Fibroblast of skin of back (primary cell): ENCODE data around the gene UBE2D2.
"Not testable (repeated sequence)": the region's sequence is repeated elsewhere in the genome, so short reads cannot be mapped to it uniquely, and the experiment has no call there.

Source experiments
- DNase-seq: peaks from one replicate; pipeline ENCODE4 v3.0.0-alpha.2; 2013

The UBE2D2 gene

GRCh38 chr5:139549162-139549894 lies 11.8 kb upstream of the UBE2D2 start:
- no peak for DNase-seq

DNA sequence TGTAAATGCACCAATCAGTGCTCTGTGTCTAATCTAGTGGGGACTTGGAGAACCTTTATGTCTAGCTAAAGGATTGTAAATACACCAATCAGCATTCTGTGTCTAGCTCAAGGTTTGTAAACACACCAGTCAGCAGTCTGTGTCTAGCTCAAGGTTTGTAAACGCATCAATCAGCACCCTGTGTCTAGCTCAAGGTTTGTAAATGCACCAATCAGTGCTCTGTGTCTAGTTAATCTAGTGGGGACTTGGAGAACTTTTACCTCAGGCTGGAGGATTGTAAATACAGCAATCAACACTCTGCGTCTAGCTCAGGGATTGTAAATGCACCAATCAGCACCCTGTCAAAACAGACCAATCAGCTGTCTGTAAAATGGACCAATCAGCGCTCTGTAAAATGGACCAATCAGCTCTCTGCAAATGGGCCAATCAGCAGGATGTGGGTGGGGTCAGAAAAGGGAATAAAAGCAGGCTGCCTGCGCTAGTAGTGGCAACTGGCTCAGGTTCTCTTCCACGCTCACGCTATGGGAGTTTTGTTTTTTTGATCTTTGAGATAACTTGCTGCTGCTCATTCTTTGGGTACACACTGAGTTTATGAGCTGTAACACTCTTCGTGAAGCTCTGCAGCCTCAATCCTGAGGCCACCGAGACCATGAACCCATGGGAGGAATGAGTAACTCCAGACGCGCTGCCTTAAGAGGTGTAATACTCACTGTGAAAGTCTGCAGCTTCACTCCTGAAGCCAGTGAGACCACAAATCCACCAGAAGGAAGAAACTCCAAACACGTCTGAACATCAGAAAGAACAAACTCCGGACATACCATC lies 10.9 kb upstream of the UBE2D2 start:
- not testable (repeated sequence) for DNase-seq

DNA sequence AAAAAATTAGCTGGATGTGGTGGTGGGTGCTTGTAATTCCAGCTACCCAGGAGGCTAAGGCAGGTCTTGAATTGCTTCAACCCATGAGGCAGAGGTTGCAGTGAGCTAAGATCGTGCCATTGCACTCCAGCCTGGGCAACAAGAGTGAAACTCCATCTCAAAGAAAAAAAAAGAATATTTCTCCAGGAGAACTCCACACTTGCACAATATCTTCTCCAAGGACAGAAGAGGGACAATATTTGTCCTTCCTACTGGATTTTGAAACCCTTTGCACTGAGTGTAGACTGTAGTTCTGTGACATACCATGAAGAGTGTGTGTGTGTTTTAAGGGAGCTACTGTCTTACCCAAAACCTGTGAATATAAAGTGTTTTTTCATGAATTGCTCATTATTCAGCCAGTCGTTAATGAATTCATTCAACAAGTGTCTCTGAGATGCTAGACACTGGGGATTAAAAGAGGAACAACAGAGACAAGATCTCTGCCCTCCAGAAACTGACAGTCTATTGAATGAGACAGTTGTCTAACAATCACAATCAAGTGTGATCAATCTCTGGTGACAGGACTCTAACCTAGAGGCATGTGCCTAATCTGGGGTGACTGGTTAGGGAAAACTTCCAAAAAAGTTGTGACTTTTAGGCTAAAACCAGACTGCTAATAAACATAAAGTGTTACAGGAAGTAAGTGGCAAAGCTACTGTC lies 9.8 kb upstream of the UBE2D2 start:
- DNase-seq: no peak

- DNase-seq: no peak
Observed at GRCh38 chr5:139552893-139553575, 8.1 kb upstream of the UBE2D2 start.

- no peak for DNase-seq
Observed at GRCh38 chr5:139554264-139554663, 6.9 kb upstream of the UBE2D2 start.

GRCh38 chr5:139557811-139558210 lies 3.3 kb upstream of the UBE2D2 start:
- DNase-seq: no peak

- peak; percentile 41 for DNase-seq
Observed at GRCh38 chr5:139561655-139562451, 714 bp downstream of the UBE2D2 start.

DNA sequence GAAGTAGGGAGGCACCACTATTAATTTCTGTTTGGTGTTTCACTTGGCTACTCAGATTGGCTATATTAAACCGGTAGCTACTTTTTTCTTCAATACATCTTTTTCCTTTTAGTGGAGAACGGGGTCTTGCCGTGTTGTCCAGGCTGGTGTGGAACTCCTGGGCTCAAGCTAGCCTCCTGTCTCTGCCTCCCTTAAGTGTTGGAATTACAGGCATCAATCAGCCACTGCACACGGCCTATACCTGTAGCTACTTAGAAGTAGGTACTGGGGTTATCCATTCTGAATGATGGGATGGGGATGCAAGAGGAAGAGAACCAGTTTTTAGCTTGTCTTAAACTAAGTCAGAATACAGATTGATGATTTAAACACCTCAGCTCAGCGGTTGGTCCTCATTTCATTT lies 1.7 kb downstream of the UBE2D2 start:
- no peak for DNase-seq

GRCh38 chr5:139565411-139566305 lies 4.5 kb downstream of the UBE2D2 start:
- no peak for DNase-seq

DNA sequence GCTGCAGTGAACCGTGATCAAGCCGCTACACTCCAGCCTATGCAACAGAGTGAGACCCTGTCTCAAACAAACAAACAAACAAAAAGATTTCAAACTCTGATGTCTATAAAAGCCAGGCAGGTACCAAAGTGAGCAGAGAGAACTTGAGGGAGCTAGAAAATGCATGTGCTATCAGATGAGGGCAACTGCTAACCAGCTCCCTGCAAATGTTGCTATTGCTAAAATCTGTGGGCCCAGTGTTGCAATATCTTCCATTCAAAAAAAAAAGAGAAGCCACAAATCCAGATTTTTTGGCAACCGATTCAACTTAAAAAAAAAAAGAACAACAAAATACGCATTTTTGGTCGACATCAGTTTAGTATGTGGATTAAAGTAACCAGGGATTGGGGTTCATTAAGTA lies 5.5 kb downstream of the UBE2D2 start:
- no peak for DNase-seq

- no peak for DNase-seq
Observed at GRCh38 chr5:139569270-139569955, 8.3 kb downstream of the UBE2D2 start.

GRCh38 chr5:139571543-139571942 lies 10.4 kb downstream of the UBE2D2 start:
- no peak for DNase-seq

DNA sequence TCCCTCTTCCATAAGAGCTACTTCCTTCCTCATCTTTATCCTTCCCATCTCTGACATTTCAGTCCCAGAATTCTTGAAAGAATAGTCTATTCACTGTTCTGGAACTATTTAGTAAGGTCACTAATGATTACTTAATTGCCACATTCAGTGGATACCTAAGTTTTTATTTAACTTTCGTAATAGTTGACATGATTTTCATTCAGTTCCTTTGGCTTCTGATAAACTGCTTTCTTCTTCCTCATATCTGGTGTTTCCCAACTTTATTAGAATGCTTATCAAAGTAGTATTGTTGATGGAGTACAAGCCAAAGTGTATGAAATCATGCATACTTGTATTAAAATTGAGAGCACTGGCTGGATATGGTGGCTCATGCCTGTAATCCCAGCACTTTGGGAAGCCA lies 10.8 kb downstream of the UBE2D2 start:
- no peak for DNase-seq

GRCh38 chr5:139574641-139575312 lies 13.6 kb downstream of the UBE2D2 start:
- peak; percentile 46 for DNase-seq

DNA sequence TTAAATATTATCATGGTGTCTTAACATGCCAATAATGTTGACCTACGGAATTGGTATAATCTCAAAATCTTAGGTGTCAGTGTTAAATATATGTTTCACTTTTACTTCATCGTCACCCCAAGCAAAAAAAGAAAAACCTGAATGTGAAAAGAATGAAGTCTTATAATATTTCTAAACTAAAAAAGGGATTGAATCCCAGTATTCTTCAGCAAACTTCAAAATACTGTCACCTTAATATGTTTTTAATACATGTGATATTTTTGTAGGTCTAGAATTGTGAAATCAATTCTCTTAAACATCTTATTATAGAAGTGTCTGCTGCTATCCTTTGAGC lies 14.1 kb downstream of the UBE2D2 start:
- DNase-seq: no peak

GRCh38 chr5:139575751-139576150 lies 14.6 kb downstream of the UBE2D2 start:
- no peak for DNase-seq

DNA sequence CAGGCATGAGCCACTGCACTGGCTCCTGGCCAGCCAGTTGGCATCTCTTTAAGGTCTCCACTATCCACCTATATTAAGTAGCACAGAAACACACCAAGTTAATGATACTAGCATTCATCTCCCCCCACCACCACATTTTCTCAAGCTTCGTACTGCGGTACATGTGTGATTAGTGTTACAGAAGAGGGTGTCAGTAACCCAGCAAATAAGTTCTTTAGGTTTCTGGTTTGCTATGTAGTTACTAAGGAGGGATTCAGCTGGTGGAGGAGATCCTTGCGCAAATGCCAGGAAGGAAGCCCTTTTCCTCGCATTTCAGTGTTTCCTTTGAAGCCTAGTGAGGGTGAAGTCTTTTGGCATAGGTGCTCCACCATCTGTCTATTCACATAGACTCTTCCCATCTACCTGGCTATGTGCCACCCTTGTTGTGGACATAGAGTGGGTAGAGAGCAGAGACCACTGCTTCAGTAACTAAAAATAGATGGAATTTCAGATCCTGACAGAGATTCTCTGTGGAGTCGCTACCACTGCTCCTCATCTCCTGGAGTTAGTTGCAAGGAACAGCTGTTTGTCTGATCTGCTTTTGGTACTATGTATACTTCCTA lies 16.7 kb downstream of the UBE2D2 start:
- DNase-seq: no peak

- no peak for DNase-seq
Observed at GRCh38 chr5:139578325-139578724, 17.2 kb downstream of the UBE2D2 start.

GRCh38 chr5:139582181-139582580 lies 21.0 kb downstream of the UBE2D2 start:
- not testable (repeated sequence) for DNase-seq
